Activated T-cell treated with anti-CD3 and anti-CD28 coated beads for 4 hours (primary cell): ENCODE results near the gene ZDHHC3.
"Not testable (repeated sequence)": the region's sequence is repeated elsewhere in the genome, so short reads cannot be mapped to it uniquely, and the experiment has no call there.

Experiments
- DNase-seq: peaks from one replicate; pipeline ENCODE4 v3.0.0-alpha.2; 2020

ZDHHC3 gene

GRCh38 chr3:44962621-44963393 lies 13.2 kb downstream of the ZDHHC3 start:
- DNase-seq = no peak

GRCh38 chr3:44961888-44962287 lies 14.1 kb downstream of the ZDHHC3 start:
- no peak for DNase-seq

- no peak for DNase-seq
Measured at GRCh38 chr3:44960387-44961026, 15.5 kb downstream of the ZDHHC3 start.

- DNase-seq = no peak
Measured at GRCh38 chr3:44958386-44958785, 17.6 kb downstream of the ZDHHC3 start.

- no peak for DNase-seq
Measured at GRCh38 chr3:44957986-44958385, 18.0 kb downstream of the ZDHHC3 start.

GRCh38 chr3:44955917-44956316 lies 20.1 kb downstream of the ZDHHC3 start:
- DNase-seq = no peak

- no peak for DNase-seq
Measured at GRCh38 chr3:44954962-44955361, 21.0 kb downstream of the ZDHHC3 start.

- no peak for DNase-seq
Measured at GRCh38 chr3:44954304-44954703, 21.7 kb downstream of the ZDHHC3 start.

- no peak for DNase-seq
Measured at GRCh38 chr3:44952689-44953088, 23.3 kb downstream of the ZDHHC3 start.

- DNase-seq = no peak
Measured at GRCh38 chr3:44950275-44950734, 25.7 kb downstream of the ZDHHC3 start.

- DNase-seq = not testable (repeated sequence)
Measured at GRCh38 chr3:44949770-44950169, 26.2 kb downstream of the ZDHHC3 start.

GRCh38 chr3:44948239-44948638 lies 27.7 kb downstream of the ZDHHC3 start:
- no peak for DNase-seq

- no peak for DNase-seq
Measured at GRCh38 chr3:44942202-44942921, 33.6 kb downstream of the ZDHHC3 start.

- DNase-seq = no peak
Measured at GRCh38 chr3:44939581-44940036, 36.4 kb downstream of the ZDHHC3 start.

- no peak for DNase-seq
Measured at GRCh38 chr3:44932986-44933944, 42.7 kb downstream of the ZDHHC3 start.

- no peak for DNase-seq
Measured at GRCh38 chr3:44932271-44932670, 43.7 kb downstream of the ZDHHC3 start.

- no peak for DNase-seq
Measured at GRCh38 chr3:44931791-44932190, 44.2 kb downstream of the ZDHHC3 start.

- DNase-seq = no peak
Measured at GRCh38 chr3:44930911-44931310, 45.1 kb downstream of the ZDHHC3 start.

- no peak for DNase-seq
Measured at GRCh38 chr3:44929782-44930181, 46.2 kb downstream of the ZDHHC3 start.

- DNase-seq = no peak
Measured at GRCh38 chr3:44927371-44927770, 48.6 kb downstream of the ZDHHC3 start.

- no peak for DNase-seq
Measured at GRCh38 chr3:44926921-44927320, 49.1 kb downstream of the ZDHHC3 start.

- DNase-seq = no peak
Measured at GRCh38 chr3:44926172-44926571, 49.8 kb downstream of the ZDHHC3 start.
